CD4-positive, alpha-beta T cell treated with Interleukin-21 for 1 hour (primary cell): Measurements from ENCODE around the gene AAGAB.

Experiments
- DNase-seq: peaks from one replicate; pipeline ENCODE4 v3.0.0-alpha.2; 2020

AAGAB gene

GRCh38 chr15:67207555-67208207 is 46.8 kb downstream of the AAGAB start:
- no peak for DNase-seq

- no peak for DNase-seq
Observed at GRCh38 chr15:67202991-67203390, 51.5 kb downstream of the AAGAB start.

GRCh38 chr15:67202091-67202490 is 52.4 kb downstream of the AAGAB start:
- no peak for DNase-seq

GRCh38 chr15:67201136-67201535 is 53.3 kb downstream of the AAGAB start:
- no peak for DNase-seq

- no peak for DNase-seq
Observed at GRCh38 chr15:67199881-67200763, 54.3 kb downstream of the AAGAB start.

GRCh38 chr15:67199391-67199790 is 55.1 kb downstream of the AAGAB start:
- DNase-seq: no peak

GRCh38 chr15:67198157-67198754 is 56.2 kb downstream of the AAGAB start:
- no peak for DNase-seq

- no peak for DNase-seq
Observed at GRCh38 chr15:67197364-67197695, 57.1 kb downstream of the AAGAB start.

GRCh38 chr15:67196672-67197363 is 57.6 kb downstream of the AAGAB start:
- DNase-seq: no peak

GRCh38 chr15:67196222-67196621 is 58.2 kb downstream of the AAGAB start:
- DNase-seq: no peak

- no peak for DNase-seq
Observed at GRCh38 chr15:67195305-67195704, 59.2 kb downstream of the AAGAB start.

- no peak for DNase-seq
Observed at GRCh38 chr15:67194171-67195114, 60.0 kb downstream of the AAGAB start.

GRCh38 chr15:67193223-67193990 is 61.1 kb downstream of the AAGAB start:
- no peak for DNase-seq

- no peak for DNase-seq
Observed at GRCh38 chr15:67192185-67192820, 62.2 kb downstream of the AAGAB start.

GRCh38 chr15:67190813-67191212 is 63.6 kb downstream of the AAGAB start:
- no peak for DNase-seq

- no peak for DNase-seq
Observed at GRCh38 chr15:67190326-67190725, 64.1 kb downstream of the AAGAB start.

- DNase-seq: no peak
Observed at GRCh38 chr15:67189326-67190051, 65.0 kb downstream of the AAGAB start.

GRCh38 chr15:67188551-67189218 is 65.8 kb downstream of the AAGAB start:
- no peak for DNase-seq

- DNase-seq: no peak
Observed at GRCh38 chr15:67187351-67187854, 67.1 kb downstream of the AAGAB start.
